Measurements from ENCODE around the gene CYB561.

DNA sequence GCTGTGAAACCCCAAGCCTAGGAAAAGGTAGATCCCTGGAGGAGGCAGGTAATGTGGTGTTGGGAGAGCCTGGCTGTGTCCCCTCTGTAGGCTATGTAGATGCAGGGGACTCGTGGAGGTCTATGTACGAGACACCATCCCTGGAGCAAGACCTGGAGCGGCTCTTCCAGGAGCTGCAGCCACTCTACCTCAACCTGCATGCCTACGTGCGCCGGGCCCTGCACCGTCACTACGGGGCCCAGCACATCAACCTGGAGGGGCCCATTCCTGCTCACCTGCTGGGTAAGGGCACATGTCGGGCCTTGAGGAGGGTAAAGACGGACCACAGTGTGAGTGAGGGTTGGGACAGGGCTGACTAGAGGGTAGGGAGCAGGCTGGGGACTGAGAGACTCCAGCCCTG lies 42.7 kb upstream of the CYB561 start:
- no peak for TF ChIP-seq ZFX (IDR thresholded peaks at IDR 0.05)
- TF ChIP-seq, protein P1, sequence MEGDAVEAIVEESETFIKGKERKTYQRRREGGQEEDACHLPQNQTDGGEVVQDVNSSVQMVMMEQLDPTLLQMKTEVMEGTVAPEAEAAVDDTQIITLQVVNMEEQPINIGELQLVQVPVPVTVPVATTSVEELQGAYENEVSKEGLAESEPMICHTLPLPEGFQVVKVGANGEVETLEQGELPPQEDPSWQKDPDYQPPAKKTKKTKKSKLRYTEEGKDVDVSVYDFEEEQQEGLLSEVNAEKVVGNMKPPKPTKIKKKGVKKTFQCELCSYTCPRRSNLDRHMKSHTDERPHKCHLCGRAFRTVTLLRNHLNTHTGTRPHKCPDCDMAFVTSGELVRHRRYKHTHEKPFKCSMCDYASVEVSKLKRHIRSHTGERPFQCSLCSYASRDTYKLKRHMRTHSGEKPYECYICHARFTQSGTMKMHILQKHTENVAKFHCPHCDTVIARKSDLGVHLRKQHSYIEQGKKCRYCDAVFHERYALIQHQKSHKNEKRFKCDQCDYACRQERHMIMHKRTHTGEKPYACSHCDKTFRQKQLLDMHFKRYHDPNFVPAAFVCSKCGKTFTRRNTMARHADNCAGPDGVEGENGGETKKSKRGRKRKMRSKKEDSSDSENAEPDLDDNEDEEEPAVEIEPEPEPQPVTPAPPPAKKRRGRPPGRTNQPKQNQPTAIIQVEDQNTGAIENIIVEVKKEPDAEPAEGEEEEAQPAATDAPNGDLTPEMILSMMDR (IDR thresholded peaks at IDR 0.05 in 2 of 3, conservative IDR thresholded peaks at IDR 0.05 in 1 of 3; ENCODE audit: borderline replicate concordance in 1 of 3, insufficient read depth in 1 of 3, low read depth in 2 of 3, low read length in 2 of 3): no peak
- no peak for TF ChIP-seq EZH2phosphoT487 (IDR thresholded peaks at IDR 0.05; ENCODE audit: borderline replicate concordance)
- TF ChIP-seq POLR2A (IDR thresholded peaks at IDR 0.05; ENCODE audit: borderline replicate concordance, extremely low read depth, insufficient read depth, insufficient read length): no peak

Measured in HCT116 (cell line).